ENCODE data around the gene SMAD6.

DNA sequence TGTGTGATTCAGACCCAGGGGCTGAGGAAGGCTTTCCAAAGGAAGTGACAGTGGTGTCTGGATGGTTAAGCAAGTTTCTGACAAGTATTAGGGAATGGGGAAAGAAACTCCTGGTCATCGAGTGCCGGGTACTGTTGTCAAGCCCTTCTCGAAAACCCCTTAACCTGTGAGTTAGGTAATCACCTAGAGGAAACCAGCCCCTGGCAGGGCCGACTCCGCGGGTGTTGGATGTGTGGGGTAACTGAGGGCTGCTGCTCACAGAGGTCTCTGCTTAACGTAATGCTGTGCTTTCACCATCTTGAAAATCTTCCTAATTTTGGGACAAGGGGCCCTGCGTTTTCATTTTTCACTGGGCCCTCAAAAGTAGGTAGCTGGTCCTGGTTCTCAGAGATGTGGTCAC, 67.0 kb downstream of the SMAD6 start:
- TF ChIP-seq, protein P1, sequence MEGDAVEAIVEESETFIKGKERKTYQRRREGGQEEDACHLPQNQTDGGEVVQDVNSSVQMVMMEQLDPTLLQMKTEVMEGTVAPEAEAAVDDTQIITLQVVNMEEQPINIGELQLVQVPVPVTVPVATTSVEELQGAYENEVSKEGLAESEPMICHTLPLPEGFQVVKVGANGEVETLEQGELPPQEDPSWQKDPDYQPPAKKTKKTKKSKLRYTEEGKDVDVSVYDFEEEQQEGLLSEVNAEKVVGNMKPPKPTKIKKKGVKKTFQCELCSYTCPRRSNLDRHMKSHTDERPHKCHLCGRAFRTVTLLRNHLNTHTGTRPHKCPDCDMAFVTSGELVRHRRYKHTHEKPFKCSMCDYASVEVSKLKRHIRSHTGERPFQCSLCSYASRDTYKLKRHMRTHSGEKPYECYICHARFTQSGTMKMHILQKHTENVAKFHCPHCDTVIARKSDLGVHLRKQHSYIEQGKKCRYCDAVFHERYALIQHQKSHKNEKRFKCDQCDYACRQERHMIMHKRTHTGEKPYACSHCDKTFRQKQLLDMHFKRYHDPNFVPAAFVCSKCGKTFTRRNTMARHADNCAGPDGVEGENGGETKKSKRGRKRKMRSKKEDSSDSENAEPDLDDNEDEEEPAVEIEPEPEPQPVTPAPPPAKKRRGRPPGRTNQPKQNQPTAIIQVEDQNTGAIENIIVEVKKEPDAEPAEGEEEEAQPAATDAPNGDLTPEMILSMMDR (conservative IDR thresholded peaks at IDR 0.05; ENCODE audit: low read length), result no peak
- no peak for TF ChIP-seq EZH2phosphoT487 (IDR thresholded peaks at IDR 0.05; ENCODE audit: borderline replicate concordance)
